GM23338 (cell line): ENCODE measurements around the gene SCN3A.

Source experiments
- CREB1 ChIP-seq: fragments of 250-450 bp; sonication (Bioruptor Pico); IDR thresholded peaks from 2 replicates; pipeline ENCODE4 v1.5.0; 2020; ENCODE audit warnings: low read depth, mild to moderate bottlenecking, moderate library complexity
- CTCF ChIP-seq, 2 experiments: fragments of 200-600 bp in 1 of 2; sonication (generic) in 1 of 2; conservative IDR thresholded peaks; 2 replicates each; pipeline versions ENCODE4 v1.5.1 to v1.6.1; 2016 to 2017; ENCODE audit warnings: antibody characterized with exemption in 2 of 2, low read depth in 2 of 2, mild to moderate bottlenecking in 2 of 2, moderate library complexity in 1 of 2
- EZH2 ChIP-seq: fragments of 200-600 bp; sonication (generic); IDR thresholded peaks from one replicate; pipeline ENCODE4 v1.8.0; 2017; ENCODE audit warnings: antibody characterized with exemption, mild to moderate bottlenecking, low read depth; ENCODE audit not compliant: unreplicated experiment
- EZH2phosphoT487 ChIP-seq: fragments of 200-600 bp; sonication (generic); IDR thresholded peaks from one replicate; pipeline ENCODE4 v1.8.1; 2018; ENCODE audit warnings: antibody characterized with exemption; ENCODE audit not compliant: unreplicated experiment
- JUNB ChIP-seq: IDR thresholded peaks from one replicate; pipeline ENCODE4 v1.6.1; 2016; ENCODE audit warnings: antibody characterized with exemption; ENCODE audit not compliant: unreplicated experiment
- NANOG ChIP-seq: IDR thresholded peaks from 2 replicates; pipeline ENCODE4 v1.6.1; 2016; ENCODE audit warnings: antibody characterized with exemption, borderline replicate concordance
- POLR2AphosphoS5 ChIP-seq: IDR thresholded peaks from 2 replicates; pipeline ENCODE4 v1.6.1; 2016; ENCODE audit warnings: antibody characterized with exemption, low read depth
- REST ChIP-seq: IDR thresholded peaks from one replicate; pipeline ENCODE4 v1.6.1; 2018; ENCODE audit warnings: antibody characterized with exemption; ENCODE audit not compliant: unreplicated experiment
- STAT1 ChIP-seq: IDR thresholded peaks from one replicate; pipeline ENCODE4 v1.6.1; 2016; ENCODE audit warnings: antibody characterized with exemption; ENCODE audit not compliant: unreplicated experiment
- ZNF114 ChIP-seq: fragments of 250-450 bp; sonication (Bioruptor Pico); IDR thresholded peaks from 2 replicates; pipeline ENCODE4 v1.5.0; 2020; ENCODE audit warnings: mild to moderate bottlenecking, moderate library complexity
- ZNF331 ChIP-seq: fragments of 250-450 bp; sonication (Bioruptor Pico); IDR thresholded peaks from 2 replicates; pipeline ENCODE4 v1.5.0; 2020; ENCODE audit warnings: low read depth, mild to moderate bottlenecking, moderate library complexity
- TF ChIP-seq, protein P1 (sequence below): IDR thresholded peaks from 2 replicates; pipeline ENCODE4 v1.6.1; 2016; ENCODE audit warnings: antibody characterized with exemption
- TF ChIP-seq, protein P2 (sequence below): fragments of 250-450 bp; sonication (Bioruptor Pico); IDR thresholded peaks from 2 replicates; pipeline ENCODE4 v1.5.0; 2020; ENCODE audit warnings: mild to moderate bottlenecking, moderate library complexity

DNA sequence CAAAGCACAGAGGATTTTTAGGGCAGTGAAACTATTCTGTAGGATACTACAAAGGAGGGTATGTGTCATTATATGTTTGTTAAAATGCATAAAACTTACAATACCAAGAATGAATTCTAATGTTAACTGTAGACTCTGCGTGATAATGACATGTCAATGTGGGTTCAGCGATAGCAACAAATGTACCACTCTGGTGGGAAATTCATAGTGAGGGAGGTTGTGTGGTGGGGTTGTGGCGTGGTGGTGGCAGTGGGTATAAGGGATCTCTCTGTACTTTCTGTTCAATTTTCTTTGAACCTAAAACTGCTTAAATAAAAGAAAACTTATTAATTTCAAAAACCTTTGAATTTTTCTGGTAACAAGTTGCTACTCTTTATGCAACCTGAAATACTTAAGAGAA lies 149.2 kb downstream of the SCN3A start:
- TF ChIP-seq POLR2AphosphoS5 (no peak), REST (no peak), CTCF (conservative IDR thresholded peaks at IDR 0.05; ENCODE audit: low read depth in 2 of 2) (no peak), EZH2 (no peak), JUNB (no peak), CREB1 (CRISPR knock-in tag) (no peak), EZH2phosphoT487 (no peak), ZNF114 (CRISPR knock-in tag) (no peak), STAT1 (no peak), NANOG (no peak), ZNF331 (CRISPR knock-in tag) (no peak)
- TF ChIP-seq, protein P1, sequence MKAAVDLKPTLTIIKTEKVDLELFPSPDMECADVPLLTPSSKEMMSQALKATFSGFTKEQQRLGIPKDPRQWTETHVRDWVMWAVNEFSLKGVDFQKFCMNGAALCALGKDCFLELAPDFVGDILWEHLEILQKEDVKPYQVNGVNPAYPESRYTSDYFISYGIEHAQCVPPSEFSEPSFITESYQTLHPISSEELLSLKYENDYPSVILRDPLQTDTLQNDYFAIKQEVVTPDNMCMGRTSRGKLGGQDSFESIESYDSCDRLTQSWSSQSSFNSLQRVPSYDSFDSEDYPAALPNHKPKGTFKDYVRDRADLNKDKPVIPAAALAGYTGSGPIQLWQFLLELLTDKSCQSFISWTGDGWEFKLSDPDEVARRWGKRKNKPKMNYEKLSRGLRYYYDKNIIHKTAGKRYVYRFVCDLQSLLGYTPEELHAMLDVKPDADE: no peak
- TF ChIP-seq, protein P2, sequence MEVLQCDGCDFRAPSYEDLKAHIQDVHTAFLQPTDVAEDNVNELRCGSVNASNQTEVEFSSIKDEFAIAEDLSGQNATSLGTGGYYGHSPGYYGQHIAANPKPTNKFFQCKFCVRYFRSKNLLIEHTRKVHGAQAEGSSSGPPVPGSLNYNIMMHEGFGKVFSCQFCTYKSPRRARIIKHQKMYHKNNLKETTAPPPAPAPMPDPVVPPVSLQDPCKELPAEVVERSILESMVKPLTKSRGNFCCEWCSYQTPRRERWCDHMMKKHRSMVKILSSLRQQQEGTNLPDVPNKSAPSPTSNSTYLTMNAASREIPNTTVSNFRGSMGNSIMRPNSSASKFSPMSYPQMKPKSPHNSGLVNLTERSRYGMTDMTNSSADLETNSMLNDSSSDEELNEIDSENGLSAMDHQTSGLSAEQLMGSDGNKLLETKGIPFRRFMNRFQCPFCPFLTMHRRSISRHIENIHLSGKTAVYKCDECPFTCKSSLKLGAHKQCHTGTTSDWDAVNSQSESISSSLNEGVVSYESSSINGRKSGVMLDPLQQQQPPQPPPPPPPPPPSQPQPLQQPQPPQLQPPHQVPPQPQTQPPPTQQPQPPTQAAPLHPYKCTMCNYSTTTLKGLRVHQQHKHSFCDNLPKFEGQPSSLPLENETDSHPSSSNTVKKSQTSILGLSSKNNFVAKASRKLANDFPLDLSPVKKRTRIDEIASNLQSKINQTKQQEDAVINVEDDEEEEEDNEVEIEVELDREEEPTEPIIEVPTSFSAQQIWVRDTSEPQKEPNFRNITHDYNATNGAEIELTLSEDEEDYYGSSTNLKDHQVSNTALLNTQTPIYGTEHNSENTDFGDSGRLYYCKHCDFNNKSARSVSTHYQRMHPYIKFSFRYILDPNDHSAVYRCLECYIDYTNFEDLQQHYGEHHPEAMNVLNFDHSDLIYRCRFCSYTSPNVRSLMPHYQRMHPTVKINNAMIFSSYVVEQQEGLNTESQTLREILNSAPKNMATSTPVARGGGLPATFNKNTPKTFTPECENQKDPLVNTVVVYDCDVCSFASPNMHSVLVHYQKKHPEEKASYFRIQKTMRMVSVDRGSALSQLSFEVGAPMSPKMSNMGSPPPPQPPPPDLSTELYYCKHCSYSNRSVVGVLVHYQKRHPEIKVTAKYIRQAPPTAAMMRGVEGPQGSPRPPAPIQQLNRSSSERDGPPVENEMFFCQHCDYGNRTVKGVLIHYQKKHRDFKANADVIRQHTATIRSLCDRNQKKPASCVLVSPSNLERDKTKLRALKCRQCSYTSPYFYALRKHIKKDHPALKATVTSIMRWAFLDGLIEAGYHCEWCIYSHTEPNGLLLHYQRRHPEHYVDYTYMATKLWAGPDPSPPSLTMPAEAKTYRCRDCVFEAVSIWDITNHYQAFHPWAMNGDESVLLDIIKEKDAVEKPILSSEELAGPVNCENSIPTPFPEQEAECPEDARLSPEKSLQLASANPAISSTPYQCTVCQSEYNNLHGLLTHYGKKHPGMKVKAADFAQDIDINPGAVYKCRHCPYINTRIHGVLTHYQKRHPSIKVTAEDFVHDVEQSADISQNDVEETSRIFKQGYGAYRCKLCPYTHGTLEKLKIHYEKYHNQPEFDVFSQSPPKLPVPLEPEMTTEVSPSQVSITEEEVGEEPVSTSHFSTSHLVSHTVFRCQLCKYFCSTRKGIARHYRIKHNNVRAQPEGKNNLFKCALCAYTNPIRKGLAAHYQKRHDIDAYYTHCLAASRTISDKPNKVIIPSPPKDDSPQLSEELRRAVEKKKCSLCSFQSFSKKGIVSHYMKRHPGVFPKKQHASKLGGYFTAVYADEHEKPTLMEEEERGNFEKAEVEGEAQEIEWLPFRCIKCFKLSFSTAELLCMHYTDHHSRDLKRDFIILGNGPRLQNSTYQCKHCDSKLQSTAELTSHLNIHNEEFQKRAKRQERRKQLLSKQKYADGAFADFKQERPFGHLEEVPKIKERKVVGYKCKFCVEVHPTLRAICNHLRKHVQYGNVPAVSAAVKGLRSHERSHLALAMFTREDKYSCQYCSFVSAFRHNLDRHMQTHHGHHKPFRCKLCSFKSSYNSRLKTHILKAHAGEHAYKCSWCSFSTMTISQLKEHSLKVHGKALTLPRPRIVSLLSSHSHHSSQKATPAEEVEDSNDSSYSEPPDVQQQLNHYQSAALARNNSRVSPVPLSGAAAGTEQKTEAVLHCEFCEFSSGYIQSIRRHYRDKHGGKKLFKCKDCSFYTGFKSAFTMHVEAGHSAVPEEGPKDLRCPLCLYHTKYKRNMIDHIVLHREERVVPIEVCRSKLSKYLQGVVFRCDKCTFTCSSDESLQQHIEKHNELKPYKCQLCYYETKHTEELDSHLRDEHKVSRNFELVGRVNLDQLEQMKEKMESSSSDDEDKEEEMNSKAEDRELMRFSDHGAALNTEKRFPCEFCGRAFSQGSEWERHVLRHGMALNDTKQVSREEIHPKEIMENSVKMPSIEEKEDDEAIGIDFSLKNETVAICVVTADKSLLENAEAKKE (CRISPR knock-in tag): no peak
